HG03108 (cell line): ENCODE measurements around the gene FUS.
"Not testable (repeated sequence)": the region's sequence is repeated elsewhere in the genome, so short reads cannot be mapped to it uniquely, and the experiment has no call there.

Source experiments
- ATAC-seq: cut with Tn5 transposase; IDR thresholded peaks from one replicate; pipeline ENCODE4 v1.9.1; 2021; ENCODE audit warnings: moderate library complexity; ENCODE audit not compliant: unreplicated experiment

FUS gene

DNA sequence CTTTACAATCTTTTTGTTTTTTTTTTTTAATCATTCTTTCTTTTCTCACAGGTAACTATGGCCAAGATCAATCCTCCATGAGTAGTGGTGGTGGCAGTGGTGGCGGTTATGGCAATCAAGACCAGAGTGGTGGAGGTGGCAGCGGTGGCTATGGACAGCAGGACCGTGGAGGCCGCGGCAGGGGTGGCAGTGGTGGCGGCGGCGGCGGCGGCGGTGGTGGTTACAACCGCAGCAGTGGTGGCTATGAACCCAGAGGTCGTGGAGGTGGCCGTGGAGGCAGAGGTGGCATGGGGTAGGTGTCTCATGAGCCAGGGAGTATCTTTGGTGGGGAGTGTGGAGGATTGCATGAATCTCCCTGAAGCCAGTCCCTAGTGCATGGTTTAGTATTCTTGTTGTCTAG, 4.9 kb downstream of the FUS start:
- no peak for ATAC-seq

GRCh38 chr16:31185339-31185738, 5.4 kb downstream of the FUS start:
- ATAC-seq: no peak

DNA sequence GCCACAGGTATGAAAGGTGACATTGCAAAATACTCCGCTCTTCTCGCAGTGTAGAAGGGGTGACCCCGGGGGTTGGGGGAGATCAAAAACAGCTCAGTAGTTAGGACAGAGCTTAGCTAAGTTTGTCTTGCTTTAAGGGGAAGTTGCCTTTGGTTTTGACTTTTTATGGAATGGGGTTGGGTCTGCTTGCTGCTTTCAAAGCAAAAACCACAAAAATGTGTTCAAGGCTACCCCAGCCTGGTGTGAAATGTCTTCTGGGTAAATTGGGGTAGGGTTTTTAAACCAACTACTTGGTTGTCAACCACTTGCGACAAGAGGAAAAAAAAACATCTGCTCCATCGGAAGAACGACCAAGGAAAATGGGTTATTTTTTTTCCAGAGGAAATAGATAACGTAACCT, 6.2 kb downstream of the FUS start:
- ATAC-seq: no peak

GRCh38 chr16:31186930-31187807, 7.2 kb downstream of the FUS start:
- ATAC-seq: no peak

DNA sequence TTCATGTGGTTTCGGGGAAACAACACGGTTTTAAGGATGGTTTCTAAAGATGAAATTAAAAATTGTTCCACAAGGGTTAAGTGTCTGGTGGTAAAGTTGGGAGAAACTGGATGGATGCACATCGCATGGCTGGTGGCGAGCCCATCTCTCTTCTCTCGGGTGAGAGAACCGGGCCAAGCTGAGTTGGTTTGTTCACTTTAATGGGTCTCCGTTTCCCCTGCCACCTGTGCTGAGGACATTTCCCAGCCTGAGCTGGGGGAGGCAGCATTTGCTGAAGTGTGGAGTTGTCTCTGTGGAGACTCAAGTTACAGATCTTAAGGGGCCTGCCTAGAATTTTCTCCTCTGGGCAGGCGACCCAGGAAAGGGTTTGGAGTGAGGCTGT, 7.9 kb downstream of the FUS start:
- ATAC-seq: no peak

- ATAC-seq: no peak
Measured at GRCh38 chr16:31188450-31189411, 8.8 kb downstream of the FUS start.

DNA sequence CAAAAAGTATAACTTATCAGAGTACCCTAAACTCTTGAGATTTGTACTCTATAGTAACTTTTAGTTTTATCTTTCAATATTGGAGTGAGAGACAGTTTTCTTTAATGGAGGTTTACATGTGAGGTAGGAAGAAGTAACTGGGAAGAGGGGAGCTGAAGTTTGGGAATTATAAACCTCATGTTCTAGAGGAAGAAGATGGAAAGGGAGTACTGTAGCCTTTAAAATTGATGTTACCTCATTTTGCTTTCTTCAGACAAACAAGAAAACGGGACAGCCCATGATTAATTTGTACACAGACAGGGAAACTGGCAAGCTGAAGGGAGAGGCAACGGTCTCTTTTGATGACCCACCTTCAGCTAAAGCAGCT, 9.5 kb downstream of the FUS start:
- ATAC-seq: no peak

- ATAC-seq: no peak
Measured at GRCh38 chr16:31190061-31190460, 10.1 kb downstream of the FUS start.

DNA sequence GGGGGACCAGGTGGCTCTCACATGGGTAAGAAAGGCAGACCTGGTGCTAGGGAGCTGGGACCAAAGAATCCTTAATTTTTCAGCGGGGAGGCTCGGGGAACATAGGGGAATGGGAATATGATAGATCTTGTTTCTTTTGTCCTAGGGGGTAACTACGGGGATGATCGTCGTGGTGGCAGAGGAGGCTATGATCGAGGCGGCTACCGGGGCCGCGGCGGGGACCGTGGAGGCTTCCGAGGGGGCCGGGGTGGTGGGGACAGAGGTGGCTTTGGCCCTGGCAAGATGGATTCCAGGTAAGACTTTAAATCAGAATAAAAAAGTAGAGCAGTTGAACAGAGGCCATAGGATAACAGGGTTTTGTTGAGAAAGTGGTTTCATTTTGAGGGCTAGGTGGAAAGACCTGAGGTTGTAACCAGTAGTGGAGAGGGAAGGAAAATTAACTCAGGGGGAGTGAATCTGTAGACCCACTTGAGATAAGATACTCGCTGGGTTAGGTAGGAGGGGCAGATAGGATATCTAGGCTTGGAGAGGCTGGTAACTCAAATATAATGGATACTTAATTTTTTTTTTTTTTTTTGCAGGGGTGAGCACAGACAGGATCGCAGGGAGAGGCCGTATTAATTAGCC, 11.0 kb downstream of the FUS start:
- no peak for ATAC-seq

DNA sequence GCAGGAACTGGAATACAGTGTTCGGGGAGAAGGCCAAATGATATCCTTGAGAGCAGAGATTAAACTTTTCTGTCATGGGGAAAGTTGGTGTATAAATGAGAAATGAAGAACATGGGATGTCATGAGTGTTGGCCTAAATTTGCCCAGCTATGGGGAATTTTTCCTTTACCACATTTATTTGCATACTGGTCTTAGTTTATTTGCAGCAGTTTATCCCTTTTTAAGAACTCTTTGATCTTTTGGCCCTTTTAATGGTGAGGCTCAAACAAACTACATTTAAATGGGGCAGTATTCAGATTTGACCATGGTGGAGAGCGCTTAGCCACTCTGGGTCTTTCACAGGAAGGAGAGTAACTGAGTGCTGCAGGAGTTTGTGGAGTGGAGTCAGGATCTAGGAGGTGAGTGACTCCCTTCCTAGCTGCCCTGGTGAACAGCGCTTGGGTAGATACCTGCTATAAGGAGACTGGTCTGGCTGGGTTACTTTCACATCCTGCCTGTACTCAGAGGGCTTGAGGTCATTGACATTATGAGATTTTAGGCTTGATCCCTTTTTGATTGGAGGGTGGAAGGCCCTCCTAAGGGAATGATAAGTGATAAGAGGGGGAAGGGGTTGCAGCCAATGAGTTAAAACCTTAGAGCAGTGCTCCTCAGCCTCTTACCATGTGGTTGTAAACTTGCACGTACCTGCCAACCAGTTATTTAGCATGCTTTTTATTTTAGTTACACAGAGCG, 11.9 kb downstream of the FUS start:
- ATAC-seq: no peak

- ATAC-seq: no peak
Measured at GRCh38 chr16:31192856-31193642, 13.1 kb downstream of the FUS start.

DNA sequence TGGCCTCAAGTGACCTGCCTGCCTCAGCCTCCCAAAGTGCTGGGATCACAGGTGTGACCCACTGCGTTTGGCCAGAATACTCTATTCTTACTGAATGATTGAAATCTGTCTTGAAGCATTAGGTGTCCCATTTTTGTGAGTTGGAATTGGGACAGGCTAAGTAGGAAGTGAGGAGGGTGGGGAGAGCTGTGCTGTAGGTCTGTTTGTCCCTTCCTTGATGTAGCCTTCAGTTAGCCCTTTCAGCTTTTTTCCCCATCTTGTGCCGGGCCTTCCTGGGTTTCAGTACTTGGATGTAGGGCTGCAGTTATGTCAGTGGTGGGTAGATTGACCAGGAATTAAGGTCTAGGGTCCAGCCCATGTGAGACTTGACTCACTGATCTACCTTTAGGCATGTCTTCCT, 13.9 kb downstream of the FUS start:
- ATAC-seq: no peak

- no peak for ATAC-seq
Measured at GRCh38 chr16:31194898-31195297, 15.0 kb downstream of the FUS start.

GRCh38 chr16:31195861-31196260, 15.9 kb downstream of the FUS start:
- ATAC-seq: not testable (repeated sequence)

DNA sequence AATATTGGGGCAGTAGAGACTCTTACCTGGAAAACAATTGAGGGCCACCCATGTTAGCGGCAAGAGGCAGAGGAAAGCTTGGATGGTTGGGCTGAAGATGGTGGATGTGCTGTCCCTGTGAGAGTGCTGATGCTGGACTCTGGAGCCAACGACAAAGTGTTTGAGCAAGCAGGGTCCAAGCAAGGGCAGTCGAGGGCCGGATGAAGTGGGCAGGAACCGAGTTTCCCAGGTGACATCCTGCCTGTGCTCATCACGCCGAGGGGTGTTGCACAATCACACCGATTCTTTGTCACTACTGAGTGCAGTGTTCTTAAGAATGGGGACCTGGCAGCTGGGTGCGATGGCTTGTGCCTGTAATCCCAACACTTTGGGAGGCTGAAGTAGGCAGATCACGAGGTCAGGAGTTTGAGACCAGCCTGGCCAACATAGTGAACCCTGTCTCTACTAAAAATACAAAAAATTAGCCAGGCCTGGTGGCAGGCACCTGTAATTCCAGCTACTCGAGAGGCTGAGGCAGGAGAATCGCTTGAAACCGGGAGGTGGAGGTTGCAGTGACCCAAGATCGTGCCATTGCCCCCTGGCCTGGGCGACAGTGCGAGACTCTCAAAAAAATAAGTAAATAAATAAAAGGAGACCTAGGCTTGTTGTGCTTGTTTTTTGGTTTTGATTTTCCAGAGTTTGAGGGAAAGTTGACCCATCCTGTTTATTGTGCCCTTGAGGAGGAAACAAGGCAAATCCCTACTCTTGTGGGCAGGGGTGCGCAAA, 16.6 kb downstream of the FUS start:
- no peak for ATAC-seq

DNA sequence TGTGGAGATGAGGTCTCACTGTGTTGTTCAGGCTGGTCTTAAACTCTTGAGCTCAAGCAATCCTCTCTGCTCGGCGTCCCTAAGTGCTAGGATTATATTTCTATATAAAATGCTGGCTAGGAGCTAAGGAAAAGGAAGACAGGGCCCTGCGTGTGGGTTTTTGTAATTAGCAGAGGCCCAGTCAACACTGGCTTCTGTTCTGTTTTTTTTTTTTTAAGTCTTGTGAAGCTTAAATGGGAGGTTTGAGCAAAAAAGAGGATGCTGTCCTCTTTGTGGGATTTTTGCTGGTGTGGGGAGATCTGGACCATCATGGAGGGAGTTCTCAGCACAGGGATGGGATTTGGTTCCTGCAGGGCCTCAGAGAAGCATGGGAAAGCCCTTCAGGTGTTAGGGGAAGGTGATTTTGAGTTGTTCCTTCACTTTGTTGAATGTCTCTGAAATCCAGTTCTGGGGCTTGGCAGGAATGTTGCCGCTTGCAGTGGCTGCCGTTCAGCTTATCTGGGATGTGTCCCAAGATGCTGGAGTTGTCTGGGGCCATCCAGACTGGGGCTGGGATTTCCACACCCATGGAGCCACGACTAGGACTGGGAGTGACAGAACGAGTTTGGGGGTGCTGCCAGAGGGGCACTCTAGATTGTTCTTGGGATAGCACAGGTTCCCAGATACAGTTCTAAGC, 18.4 kb downstream of the FUS start:
- ATAC-seq: no peak

- ATAC-seq: no peak
Measured at GRCh38 chr16:31199430-31200041, 19.6 kb downstream of the FUS start.

DNA sequence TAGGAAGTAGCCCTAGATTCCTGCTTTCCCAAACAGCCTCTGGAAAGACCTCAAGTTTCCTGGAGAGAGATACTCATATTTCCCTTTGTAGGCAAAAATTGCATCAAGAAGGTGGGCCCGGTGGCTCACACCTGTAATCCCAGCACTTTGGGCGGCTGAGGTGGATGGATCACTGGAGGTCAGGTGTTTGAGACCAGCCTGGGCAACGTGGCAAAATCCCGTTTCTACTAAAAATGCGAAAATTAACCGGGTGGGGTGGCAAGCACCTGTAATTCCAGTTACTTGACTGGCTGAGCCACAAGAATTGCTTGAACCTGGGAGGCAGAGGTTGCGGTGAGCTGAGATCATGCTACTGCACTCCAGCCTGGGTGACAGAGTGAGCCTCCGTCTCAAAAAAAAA, 20.2 kb downstream of the FUS start:
- not testable (repeated sequence) for ATAC-seq
